SK-N-SH treated with all-trans-retinoic acid at 6 μM for 48 hours (cell line): ENCODE measurements around the gene RAB35.

Experiments used
- ATAC-seq: fragments of 200-7000 bp; cut with Tn5 transposase; 3 replicates; pipeline ENCODE4 v1.9.1; 2020; ENCODE audit warnings: mild to moderate bottlenecking, moderate library complexity
- ARNTL ChIP-seq: fragments of 450-650 bp; formaldehyde crosslinking; IDR thresholded peaks from 2 replicates; pipeline ENCODE4 v1.5.0; 2020; ENCODE audit warnings: low read depth, mild to moderate bottlenecking, moderate library complexity, borderline replicate concordance
- BACH2 ChIP-seq: fragments of 250-450 bp; sonication (Bioruptor Pico); IDR thresholded peaks from 2 replicates; pipeline ENCODE4 v1.9.0; 2021; ENCODE audit warnings: mild to moderate bottlenecking, borderline replicate concordance
- CSDC2 ChIP-seq: fragments of 250-450 bp; sonication (Bioruptor Pico); IDR thresholded peaks from 2 replicates; pipeline ENCODE4 v1.5.0; 2020; ENCODE audit warnings: mild to moderate bottlenecking, moderate library complexity
- CSRNP3 ChIP-seq: fragments of 250-450 bp; sonication (Bioruptor Pico); IDR thresholded peaks from 2 replicates; pipeline ENCODE4 v1.5.1; 2021; ENCODE audit warnings: mild to moderate bottlenecking, moderate library complexity
- GLIS3 ChIP-seq: fragments of 250-450 bp; sonication (Bioruptor Pico); IDR thresholded peaks from 2 replicates; pipeline ENCODE4 v1.5.0; 2020; ENCODE audit warnings: mild to moderate bottlenecking, moderate library complexity
- OSR1 ChIP-seq: fragments of 250-450 bp; sonication (Bioruptor Pico); IDR thresholded peaks from 2 replicates; pipeline ENCODE4 v1.8.0; 2022; ENCODE audit warnings: moderate library complexity, mild to moderate bottlenecking, inconsistent platforms
- PATZ1 ChIP-seq: fragments of 250-450 bp; sonication (Bioruptor Pico); IDR thresholded peaks from 2 replicates; pipeline ENCODE4 v1.8.0; 2020; ENCODE audit warnings: mild to moderate bottlenecking, moderate library complexity, borderline replicate concordance
- POU6F1 ChIP-seq: fragments of 250-450 bp; sonication (Bioruptor Pico); IDR thresholded peaks from 2 replicates; pipeline ENCODE4 v1.8.0; 2021; ENCODE audit warnings: low read depth, mild to moderate bottlenecking, moderate library complexity, borderline replicate concordance
- PPARA ChIP-seq: fragments of 250-450 bp; sonication (Bioruptor Pico); IDR thresholded peaks from 2 replicates; pipeline ENCODE4 v1.5.0; 2020; ENCODE audit warnings: mild to moderate bottlenecking, borderline replicate concordance
- RARB ChIP-seq: fragments of 250-450 bp; sonication (Bioruptor Pico); IDR thresholded peaks from 2 replicates; pipeline ENCODE4 v1.8.0; 2021; ENCODE audit warnings: mild to moderate bottlenecking, moderate library complexity
- SNAI2 ChIP-seq: fragments of 250-450 bp; sonication (Bioruptor Pico); IDR thresholded peaks from 2 replicates; pipeline ENCODE4 v1.5.0; 2020; ENCODE audit warnings: mild to moderate bottlenecking, moderate library complexity
- TOX ChIP-seq: fragments of 250-450 bp; sonication (Bioruptor Pico); IDR thresholded peaks from 2 replicates; pipeline ENCODE4 v1.8.0; 2021; ENCODE audit warnings: mild to moderate bottlenecking, moderate library complexity, borderline replicate concordance
- ZC3H10 ChIP-seq: fragments of 250-450 bp; sonication (Bioruptor Pico); IDR thresholded peaks from 2 replicates; pipeline ENCODE4 v1.5.1; 2021; ENCODE audit warnings: mild to moderate bottlenecking, moderate library complexity
- ZFP3 ChIP-seq: fragments of 250-450 bp; sonication (Bioruptor Pico); IDR thresholded peaks from 2 replicates; pipeline ENCODE4 v1.5.0; 2020; ENCODE audit warnings: mild to moderate bottlenecking, moderate library complexity
- ZFP30 ChIP-seq: fragments of 450-650 bp; formaldehyde crosslinking; IDR thresholded peaks from 2 replicates; pipeline ENCODE4 v1.5.0; 2022; ENCODE audit warnings: mild to moderate bottlenecking, moderate library complexity
- ZNF565 ChIP-seq: fragments of 450-650 bp; formaldehyde crosslinking; conservative IDR thresholded peaks from 2 replicates; pipeline ENCODE4 v1.5.0; 2020; ENCODE audit warnings: low read depth, mild to moderate bottlenecking, moderate library complexity
- ZNF70 ChIP-seq: fragments of 450-650 bp; formaldehyde crosslinking; IDR thresholded peaks from 2 replicates; pipeline ENCODE4 v1.5.0; 2020; ENCODE audit warnings: mild to moderate bottlenecking, moderate library complexity
- ZNF8 ChIP-seq: fragments of 450-650 bp; formaldehyde crosslinking; IDR thresholded peaks from 2 replicates; pipeline ENCODE4 v1.5.0; 2020; ENCODE audit warnings: mild to moderate bottlenecking, moderate library complexity
- TF ChIP-seq, protein P1 (sequence below): fragments of 250-450 bp; sonication (Bioruptor Pico); IDR thresholded peaks from 2 replicates; pipeline ENCODE4 v1.5.0; 2020; ENCODE audit warnings: mild to moderate bottlenecking, moderate library complexity
- TF ChIP-seq, protein P2 (sequence below): fragments of 250-450 bp; sonication (Bioruptor Pico); IDR thresholded peaks from 2 replicates; pipeline ENCODE4 v1.5.1; 2020; ENCODE audit warnings: low read depth, mild to moderate bottlenecking, moderate library complexity

RAB35 gene

DNA sequence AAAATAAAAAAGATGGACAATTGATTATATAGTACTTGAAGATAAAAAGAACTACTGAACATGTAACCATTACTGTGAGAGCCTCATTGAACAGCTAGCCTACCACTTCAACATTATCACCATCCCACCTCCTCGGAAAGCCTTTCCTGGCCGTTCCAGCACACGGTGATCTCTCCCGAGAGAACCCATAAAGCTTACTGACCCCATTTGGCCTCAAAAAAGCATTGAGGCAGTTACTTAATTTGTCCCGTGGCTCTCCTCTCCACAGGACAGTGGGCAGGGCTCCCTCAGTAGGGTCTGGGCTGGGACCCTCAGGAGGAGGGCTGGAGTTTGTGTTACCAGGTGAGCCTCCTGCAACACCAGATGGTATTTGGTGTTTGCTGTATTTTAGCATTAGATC, 55.8 kb downstream of the RAB35 start (continued):
- TF ChIP-seq ZNF8 (no peak), SNAI2 (no peak), RARB (CRISPR knock-in tag) (no peak), PPARA (no peak), TOX (CRISPR knock-in tag) (no peak), ZC3H10 (CRISPR knock-in tag) (no peak), ZFP30 (CRISPR knock-in tag) (no peak), ARNTL (no peak)
- TF ChIP-seq, protein P1, sequence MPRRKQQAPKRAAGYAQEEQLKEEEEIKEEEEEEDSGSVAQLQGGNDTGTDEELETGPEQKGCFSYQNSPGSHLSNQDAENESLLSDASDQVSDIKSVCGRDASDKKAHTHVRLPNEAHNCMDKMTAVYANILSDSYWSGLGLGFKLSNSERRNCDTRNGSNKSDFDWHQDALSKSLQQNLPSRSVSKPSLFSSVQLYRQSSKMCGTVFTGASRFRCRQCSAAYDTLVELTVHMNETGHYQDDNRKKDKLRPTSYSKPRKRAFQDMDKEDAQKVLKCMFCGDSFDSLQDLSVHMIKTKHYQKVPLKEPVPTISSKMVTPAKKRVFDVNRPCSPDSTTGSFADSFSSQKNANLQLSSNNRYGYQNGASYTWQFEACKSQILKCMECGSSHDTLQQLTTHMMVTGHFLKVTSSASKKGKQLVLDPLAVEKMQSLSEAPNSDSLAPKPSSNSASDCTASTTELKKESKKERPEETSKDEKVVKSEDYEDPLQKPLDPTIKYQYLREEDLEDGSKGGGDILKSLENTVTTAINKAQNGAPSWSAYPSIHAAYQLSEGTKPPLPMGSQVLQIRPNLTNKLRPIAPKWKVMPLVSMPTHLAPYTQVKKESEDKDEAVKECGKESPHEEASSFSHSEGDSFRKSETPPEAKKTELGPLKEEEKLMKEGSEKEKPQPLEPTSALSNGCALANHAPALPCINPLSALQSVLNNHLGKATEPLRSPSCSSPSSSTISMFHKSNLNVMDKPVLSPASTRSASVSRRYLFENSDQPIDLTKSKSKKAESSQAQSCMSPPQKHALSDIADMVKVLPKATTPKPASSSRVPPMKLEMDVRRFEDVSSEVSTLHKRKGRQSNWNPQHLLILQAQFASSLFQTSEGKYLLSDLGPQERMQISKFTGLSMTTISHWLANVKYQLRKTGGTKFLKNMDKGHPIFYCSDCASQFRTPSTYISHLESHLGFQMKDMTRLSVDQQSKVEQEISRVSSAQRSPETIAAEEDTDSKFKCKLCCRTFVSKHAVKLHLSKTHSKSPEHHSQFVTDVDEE (CRISPR knock-in tag): no peak

GRCh38 chr12:120060196-120060595, 56.4 kb downstream of the RAB35 start:
- TF ChIP-seq SNAI2: no peak
- TF ChIP-seq CSRNP3 (CRISPR knock-in tag): no peak
- TF ChIP-seq POU6F1 (CRISPR knock-in tag): no peak
- TF ChIP-seq ZNF70 (CRISPR knock-in tag): no peak
- TF ChIP-seq ARNTL: no peak
- no peak for TF ChIP-seq RARB (CRISPR knock-in tag)
- TF ChIP-seq, protein P2, sequence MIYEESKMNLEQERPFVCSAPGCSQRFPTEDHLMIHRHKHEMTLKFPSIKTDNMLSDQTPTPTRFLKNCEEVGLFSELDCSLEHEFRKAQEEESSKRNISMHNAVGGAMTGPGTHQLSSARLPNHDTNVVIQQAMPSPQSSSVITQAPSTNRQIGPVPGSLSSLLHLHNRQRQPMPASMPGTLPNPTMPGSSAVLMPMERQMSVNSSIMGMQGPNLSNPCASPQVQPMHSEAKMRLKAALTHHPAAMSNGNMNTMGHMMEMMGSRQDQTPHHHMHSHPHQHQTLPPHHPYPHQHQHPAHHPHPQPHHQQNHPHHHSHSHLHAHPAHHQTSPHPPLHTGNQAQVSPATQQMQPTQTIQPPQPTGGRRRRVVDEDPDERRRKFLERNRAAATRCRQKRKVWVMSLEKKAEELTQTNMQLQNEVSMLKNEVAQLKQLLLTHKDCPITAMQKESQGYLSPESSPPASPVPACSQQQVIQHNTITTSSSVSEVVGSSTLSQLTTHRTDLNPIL (CRISPR knock-in tag): no peak
- no peak for TF ChIP-seq ZNF565 (CRISPR knock-in tag)
- no peak for TF ChIP-seq ZFP30 (CRISPR knock-in tag)
- TF ChIP-seq OSR1 (CRISPR knock-in tag): no peak
- TF ChIP-seq, protein P1 (CRISPR knock-in tag): no peak
- no peak for TF ChIP-seq GLIS3 (CRISPR knock-in tag)
- no peak for TF ChIP-seq CSDC2 (CRISPR knock-in tag)
- no peak for TF ChIP-seq BACH2 (CRISPR knock-in tag)
- TF ChIP-seq TOX (CRISPR knock-in tag): no peak

DNA sequence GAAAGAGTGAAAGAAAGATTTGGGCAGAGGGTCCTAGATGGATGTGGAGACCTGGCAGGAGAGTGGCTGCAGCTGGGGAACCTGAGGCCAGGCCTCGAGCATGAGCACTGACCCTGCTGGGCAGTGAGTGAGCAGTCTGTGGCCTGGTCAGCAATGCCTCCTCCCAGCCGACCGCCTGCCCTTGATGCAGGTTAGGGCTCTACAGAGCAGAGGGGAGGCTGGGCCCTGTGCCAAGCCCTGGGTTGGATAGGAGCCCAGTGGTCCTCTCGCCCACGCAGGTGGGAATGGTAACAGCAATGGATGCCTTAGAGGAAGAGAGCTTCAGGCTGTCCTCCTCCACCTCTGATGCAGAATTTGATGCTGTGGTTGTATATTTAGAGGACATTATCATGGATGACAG, 59.8 kb downstream of the RAB35 start:
- no peak for ATAC-seq
- TF ChIP-seq, protein P2 (CRISPR knock-in tag): no peak
- no peak for TF ChIP-seq OSR1 (CRISPR knock-in tag)
- TF ChIP-seq GLIS3 (CRISPR knock-in tag): no peak
- no peak for TF ChIP-seq ZFP3 (CRISPR knock-in tag)
- no peak for TF ChIP-seq RARB (CRISPR knock-in tag)
- TF ChIP-seq ARNTL: no peak
- TF ChIP-seq PATZ1 (CRISPR knock-in tag): no peak
- TF ChIP-seq ZFP30 (CRISPR knock-in tag): no peak
- TF ChIP-seq CSRNP3 (CRISPR knock-in tag): no peak

More at GRCh38 chr12:120060196-120060595, 56.4 kb downstream of the RAB35 start:
- ATAC-seq: no peak
